Measurements from ENCODE around the gene LPIN1. TPM values are rescaled to one million over a fixed set of nuclear protein-coding genes. Genes with fewer than 3 reads are reported as not detected.
"Not testable (repeated sequence)": the region's sequence is repeated elsewhere in the genome, so short reads cannot be mapped to it uniquely, and the experiment has no call there.

Gene LPIN1
- total and polyA plus RNA-seq, 4 donors, result 10.1 to 27.4 (median 13.4) TPM

GRCh38 chr2:11820650-11821049, 74.2 kb downstream of the LPIN1 start:
- peaks cover 0 to 6% (median 3%) of the 10 kb centered on the region in 4 donors for H3K4me1 ChIP-seq (ENCODE audit: control insufficient read depth in 4 of 4, insufficient read depth in 4 of 4, low read length in 3 of 4)
- no peak overlapping the region for H3K27ac ChIP-seq (ENCODE audit: low read depth in 1 of 2, low read length in 2 of 2)
- no peak for DNase-seq (ENCODE audit: low spot score)
- H3K27me3 ChIP-seq (ENCODE audit: control insufficient read depth in 4 of 4, insufficient read depth in 4 of 4, low read length in 3 of 4), result no peaks in the 10 kb centered on the region
- no peak overlapping the region for H3K9ac ChIP-seq (ENCODE audit: low read depth in 1 of 2, low read length in 2 of 2)
- H3K9me3 ChIP-seq (ENCODE audit: control insufficient read depth in 4 of 4, low read length in 3 of 4), result no peaks in the 10 kb centered on the region
- H3K36me3 ChIP-seq (ENCODE audit: control insufficient read depth in 4 of 4, insufficient read depth in 3 of 4, low read depth in 1 of 4, low read length in 3 of 4), result peaks cover 20 to 60% (median 43%) of the 10 kb centered on the region in 4 donors
- no peak overlapping the region for H3K4me3 ChIP-seq (ENCODE audit: low read depth in 1 of 3, low read length in 3 of 3)
- TF ChIP-seq FOXA1 (IDR thresholded peaks at IDR 0.05), result no peak
- no peak for TF ChIP-seq SP1 (IDR thresholded peaks at IDR 0.05)
- TF ChIP-seq ATF3 (IDR thresholded peaks at IDR 0.05), result no peak
- no peak for TF ChIP-seq TAF1 (conservative IDR thresholded peaks at IDR 0.05)
- TF ChIP-seq NR2F2 (IDR thresholded peaks at IDR 0.05), result no peak
- no peak for TF ChIP-seq HNF4G (IDR thresholded peaks at IDR 0.05)
- TF ChIP-seq RAD21 (IDR thresholded peaks at IDR 0.05), result no peak
- TF ChIP-seq EGR1 (IDR thresholded peaks at IDR 0.05; ENCODE audit: low read depth in 2 of 2), result no peak
- TF ChIP-seq YY1 (IDR thresholded peaks at IDR 0.05), result no peak
- no peak for TF ChIP-seq HNF4A (conservative IDR thresholded peaks at IDR 0.05)
- no peak for TF ChIP-seq JUND (IDR thresholded peaks at IDR 0.05)
- no peak for TF ChIP-seq MAX (IDR thresholded peaks at IDR 0.05)
- 96% methylated on average over 2 of the region's 2 CpGs for WGBS

- peaks cover 17 to 54% (median 40%) of the 10 kb centered on the region in 4 donors for H3K36me3 ChIP-seq (ENCODE audit: control insufficient read depth in 4 of 4, insufficient read depth in 3 of 4, low read depth in 1 of 4, low read length in 3 of 4)
- 93% methylated on average over 3 of the region's 3 CpGs for WGBS
Measured at GRCh38 chr2:11821705-11822104, 75.3 kb downstream of the LPIN1 start.

GRCh38 chr2:11822359-11822745, 75.9 kb downstream of the LPIN1 start:
- H3K4me3 ChIP-seq (ENCODE audit: low read depth in 1 of 3, low read length in 3 of 3); DNase-seq (ENCODE audit: low spot score); H3K27ac ChIP-seq (ENCODE audit: low read depth in 1 of 2, low read length in 2 of 2); H3K4me1 ChIP-seq (ENCODE audit: control insufficient read depth in 4 of 4, insufficient read depth in 4 of 4, low read length in 3 of 4); H3K9me3 ChIP-seq (ENCODE audit: control insufficient read depth in 4 of 4, low read length in 3 of 4); H3K9ac ChIP-seq (ENCODE audit: low read depth in 1 of 2, low read length in 2 of 2); H3K27me3 ChIP-seq (ENCODE audit: control insufficient read depth in 4 of 4, insufficient read depth in 4 of 4, low read length in 3 of 4): not testable (repeated sequence)
- H3K36me3 ChIP-seq (ENCODE audit: control insufficient read depth in 4 of 4, insufficient read depth in 3 of 4, low read depth in 1 of 4, low read length in 3 of 4), result peaks cover 17 to 57% (median 41%) of the 10 kb centered on the region in 4 donors
- WGBS, result 92% methylated on average over 4 of the region's 4 CpGs

More at GRCh38 chr2:11821705-11822104, 75.3 kb downstream of the LPIN1 start:
- no peaks in the 10 kb centered on the region for H3K27me3 ChIP-seq (ENCODE audit: control insufficient read depth in 4 of 4, insufficient read depth in 4 of 4, low read length in 3 of 4)
- TF ChIP-seq SP1 (IDR thresholded peaks at IDR 0.05), result no peak
- no peak for TF ChIP-seq CTCF (IDR thresholded peaks at IDR 0.05; ENCODE audit: low read depth, low read length, missing input control)
- no peak for TF ChIP-seq MAX (IDR thresholded peaks at IDR 0.05)
- TF ChIP-seq GABPA (IDR thresholded peaks at IDR 0.05 in 1 of 2, conservative IDR thresholded peaks at IDR 0.05 in 1 of 2), result no peak
- no peak for TF ChIP-seq HNF4A (conservative IDR thresholded peaks at IDR 0.05)
- TF ChIP-seq RAD21 (IDR thresholded peaks at IDR 0.05), result no peak
- TF ChIP-seq RXRA (IDR thresholded peaks at IDR 0.05), result no peak
- TF ChIP-seq REST (IDR thresholded peaks at IDR 0.05), result no peak
- TF ChIP-seq EGR1 (IDR thresholded peaks at IDR 0.05; ENCODE audit: low read depth in 2 of 2), result no peak
- H3K9ac ChIP-seq (ENCODE audit: low read depth in 1 of 2, low read length in 2 of 2), result no peak overlapping the region
- H3K4me3 ChIP-seq (ENCODE audit: low read depth in 1 of 3, low read length in 3 of 3), result no peak overlapping the region
- peaks cover 0 to 6% (median 3%) of the 10 kb centered on the region in 4 donors for H3K4me1 ChIP-seq (ENCODE audit: control insufficient read depth in 4 of 4, insufficient read depth in 4 of 4, low read length in 3 of 4)
- H3K9me3 ChIP-seq (ENCODE audit: control insufficient read depth in 4 of 4, low read length in 3 of 4), result no peaks in the 10 kb centered on the region
- no peak for DNase-seq (ENCODE audit: low spot score)
- H3K27ac ChIP-seq (ENCODE audit: low read depth in 1 of 2, low read length in 2 of 2), result no peak overlapping the region

All from liver (tissue), 9 donors.